ENCODE data around the gene MADD.

MADD gene

DNA sequence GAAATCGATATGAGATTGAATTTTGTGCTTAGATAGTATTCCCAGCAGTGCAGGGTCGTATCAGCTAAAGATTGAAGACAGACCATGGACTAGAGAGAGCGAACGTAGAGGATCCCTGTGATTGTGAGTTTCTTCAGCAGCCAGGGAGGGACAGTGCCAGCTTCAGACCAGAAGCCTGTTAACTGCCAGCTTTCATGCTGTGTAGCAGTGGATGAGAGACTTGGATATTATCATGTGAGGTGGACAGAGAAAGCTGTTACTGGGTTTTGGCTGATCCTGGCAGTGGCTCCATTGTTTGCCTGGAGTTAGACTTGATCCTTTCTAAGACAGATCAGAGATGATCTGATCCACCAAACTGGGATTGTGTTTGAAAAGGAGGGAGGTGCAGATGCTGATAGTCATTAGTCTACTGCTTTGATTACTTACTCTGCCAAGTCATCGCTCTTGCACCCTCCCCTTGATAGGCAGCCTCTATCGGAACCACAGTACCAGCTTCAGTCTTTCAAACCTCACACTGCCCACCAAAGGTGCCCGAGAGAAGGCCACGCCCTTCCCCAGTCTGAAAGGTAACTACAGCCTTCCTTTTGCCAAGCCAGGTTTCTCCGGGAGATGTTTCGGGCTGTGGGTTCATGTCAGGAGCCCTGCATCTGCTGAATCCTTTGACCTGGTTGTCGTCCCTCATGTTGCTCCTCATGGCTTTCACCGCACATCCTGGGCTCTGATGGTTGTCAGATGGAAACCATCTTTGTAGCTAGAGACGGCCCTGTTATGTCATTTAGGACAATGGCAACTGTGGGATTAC is 16.2 kb downstream of the MADD start:
- no peak overlapping the region for H3K4me3 ChIP-seq (ENCODE audit: low read depth, low read length)
- TF ChIP-seq, protein P1, sequence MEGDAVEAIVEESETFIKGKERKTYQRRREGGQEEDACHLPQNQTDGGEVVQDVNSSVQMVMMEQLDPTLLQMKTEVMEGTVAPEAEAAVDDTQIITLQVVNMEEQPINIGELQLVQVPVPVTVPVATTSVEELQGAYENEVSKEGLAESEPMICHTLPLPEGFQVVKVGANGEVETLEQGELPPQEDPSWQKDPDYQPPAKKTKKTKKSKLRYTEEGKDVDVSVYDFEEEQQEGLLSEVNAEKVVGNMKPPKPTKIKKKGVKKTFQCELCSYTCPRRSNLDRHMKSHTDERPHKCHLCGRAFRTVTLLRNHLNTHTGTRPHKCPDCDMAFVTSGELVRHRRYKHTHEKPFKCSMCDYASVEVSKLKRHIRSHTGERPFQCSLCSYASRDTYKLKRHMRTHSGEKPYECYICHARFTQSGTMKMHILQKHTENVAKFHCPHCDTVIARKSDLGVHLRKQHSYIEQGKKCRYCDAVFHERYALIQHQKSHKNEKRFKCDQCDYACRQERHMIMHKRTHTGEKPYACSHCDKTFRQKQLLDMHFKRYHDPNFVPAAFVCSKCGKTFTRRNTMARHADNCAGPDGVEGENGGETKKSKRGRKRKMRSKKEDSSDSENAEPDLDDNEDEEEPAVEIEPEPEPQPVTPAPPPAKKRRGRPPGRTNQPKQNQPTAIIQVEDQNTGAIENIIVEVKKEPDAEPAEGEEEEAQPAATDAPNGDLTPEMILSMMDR (IDR thresholded peaks at IDR 0.05; ENCODE audit: low read depth, low read length) = no peak

DNA sequence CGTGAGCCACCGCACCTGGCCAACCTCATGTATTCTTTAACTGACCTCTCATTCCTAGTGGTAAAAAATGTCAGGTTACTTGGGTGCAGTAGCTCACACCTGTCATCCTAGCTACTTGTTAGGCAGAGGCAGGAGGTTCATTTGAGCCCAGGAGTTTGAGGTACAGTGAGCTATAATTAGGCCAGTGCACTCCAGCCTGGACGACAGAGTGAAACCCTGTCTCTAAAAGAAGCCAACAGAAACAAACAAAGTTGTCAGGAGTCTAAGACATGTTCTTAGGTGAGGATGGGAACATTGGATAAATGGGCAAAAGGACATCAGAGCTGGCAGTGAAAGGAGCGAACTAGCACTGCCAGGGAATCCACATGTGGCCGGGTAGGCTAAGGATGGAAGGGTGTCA is 18.1 kb downstream of the MADD start:
- TF ChIP-seq, protein P1 (IDR thresholded peaks at IDR 0.05; ENCODE audit: low read depth, low read length) = no peak

DNA sequence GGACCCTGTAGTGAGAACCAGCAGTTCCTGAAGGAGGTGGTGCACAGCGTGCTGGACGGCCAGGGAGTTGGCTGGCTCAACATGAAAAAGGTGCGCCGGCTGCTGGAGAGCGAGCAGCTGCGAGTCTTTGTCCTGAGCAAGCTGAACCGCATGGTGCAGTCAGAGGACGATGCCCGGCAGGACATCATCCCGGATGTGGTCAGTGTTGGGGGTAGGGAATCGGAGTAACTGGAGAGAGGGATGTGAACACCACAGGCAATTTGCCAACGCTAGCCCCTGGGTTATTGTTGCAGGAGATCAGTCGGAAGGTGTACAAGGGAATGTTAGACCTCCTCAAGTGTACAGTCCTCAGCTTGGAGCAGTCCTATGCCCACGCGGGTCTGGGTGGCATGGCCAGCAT is 19.9 kb downstream of the MADD start:
- TF ChIP-seq, protein P1 (IDR thresholded peaks at IDR 0.05; ENCODE audit: low read depth, low read length) = no peak
- H3K4me3 ChIP-seq (ENCODE audit: low read depth, low read length) = no peak overlapping the region

More for the DNA sequence above, 18.1 kb downstream of the MADD start:
- no peak overlapping the region for H3K4me3 ChIP-seq (ENCODE audit: low read depth, low read length)

DNA sequence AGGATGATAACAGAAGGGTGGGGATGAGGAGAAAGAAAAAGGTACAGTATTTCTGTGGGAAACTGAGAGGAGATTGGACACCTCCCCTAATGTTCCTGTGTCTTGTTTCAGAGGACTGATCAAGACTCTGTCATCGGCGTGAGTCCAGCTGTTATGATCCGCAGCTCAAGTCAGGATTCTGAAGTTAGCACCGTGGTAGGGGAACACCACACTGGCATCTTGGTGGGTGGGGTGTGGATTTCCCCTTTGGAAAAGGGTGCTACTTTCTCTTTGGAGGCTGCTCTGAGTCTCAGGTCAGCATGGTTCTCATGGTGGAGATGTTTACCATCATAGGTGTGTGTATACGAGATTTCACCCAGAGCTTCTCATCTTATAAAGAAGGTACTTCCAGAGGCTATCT is 25.5 kb downstream of the MADD start:
- TF ChIP-seq, protein P1 (IDR thresholded peaks at IDR 0.05; ENCODE audit: low read depth, low read length) = no peak
- no peak overlapping the region for H3K4me3 ChIP-seq (ENCODE audit: low read depth, low read length)

DNA sequence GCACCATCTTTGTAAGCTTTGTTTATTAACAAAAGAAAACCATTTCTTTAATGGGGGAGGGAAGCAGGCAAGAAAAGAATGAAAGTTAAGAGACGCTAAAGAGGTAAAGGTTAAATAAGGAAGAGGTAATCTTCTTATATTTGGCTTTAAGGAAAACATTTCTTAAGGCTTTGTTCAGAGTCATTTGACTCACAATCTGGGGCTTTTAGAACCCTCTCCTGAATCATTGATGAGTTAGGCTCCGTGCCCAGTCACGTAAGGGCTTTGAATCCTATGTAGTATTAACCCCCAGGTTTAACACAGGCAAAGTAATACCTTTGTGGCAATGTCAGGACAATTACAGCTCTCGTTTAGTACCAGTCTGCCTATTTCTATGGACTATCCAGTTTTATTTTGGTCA is 26.1 kb downstream of the MADD start:
- no peak overlapping the region for H3K4me3 ChIP-seq (ENCODE audit: low read depth, low read length)

DNA sequence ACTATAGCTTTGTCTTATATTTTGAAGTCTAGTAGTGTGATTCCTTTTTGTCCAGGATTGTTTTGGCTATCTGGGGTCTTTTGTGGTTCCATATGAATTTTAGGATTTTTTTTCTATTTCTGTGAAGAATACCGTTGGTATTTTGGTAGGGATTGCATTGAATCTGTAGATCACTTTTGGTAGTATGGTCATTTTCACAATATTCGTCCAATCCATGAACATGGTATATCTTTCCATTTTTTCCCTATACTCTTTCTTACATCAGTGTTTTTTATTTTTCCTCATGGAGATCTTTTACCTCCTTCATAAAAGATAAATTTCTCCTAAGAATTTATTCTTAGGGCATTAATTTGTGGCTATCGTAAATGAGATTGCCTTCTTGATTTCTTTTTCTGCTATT is 29.1 kb downstream of the MADD start:
- H3K4me3 ChIP-seq (ENCODE audit: low read depth, low read length) = no peak overlapping the region
- TF ChIP-seq, protein P1 (IDR thresholded peaks at IDR 0.05; ENCODE audit: low read depth, low read length) = no peak

More for the DNA sequence above, 26.1 kb downstream of the MADD start:
- TF ChIP-seq, protein P1 (IDR thresholded peaks at IDR 0.05; ENCODE audit: low read depth, low read length) = no peak

DNA sequence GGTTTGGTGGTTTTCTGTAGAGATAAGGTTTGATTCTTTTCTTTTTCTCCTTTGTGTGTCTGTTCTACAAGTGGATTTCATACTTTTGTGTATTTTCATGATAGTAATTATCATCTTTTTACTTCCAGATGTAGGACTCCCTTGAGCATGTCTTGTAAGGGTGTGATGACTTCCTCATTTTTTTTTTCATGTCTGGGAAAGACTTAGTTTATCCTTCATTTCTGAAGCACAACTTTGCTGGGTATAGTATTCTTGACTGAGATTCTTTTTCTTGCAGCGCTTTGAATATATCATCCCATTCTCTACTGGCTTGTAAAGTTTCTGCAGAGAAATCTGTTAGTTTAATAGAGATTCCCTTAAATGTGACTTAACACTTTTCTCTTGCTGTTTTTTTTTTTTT is 32.9 kb downstream of the MADD start:
- TF ChIP-seq, protein P1 (IDR thresholded peaks at IDR 0.05; ENCODE audit: low read depth, low read length) = no peak
- no peak overlapping the region for H3K4me3 ChIP-seq (ENCODE audit: low read depth, low read length)

Measured in WI38 (cell line).